ENCODE measurements around the gene CREG2. TPM values are rescaled to one million over a fixed set of nuclear protein-coding genes. Genes with fewer than 3 reads are reported as not detected.
A peak's percentile ranks its signal among the peaks of the same experiment; 100 is the strongest.

CREG2 gene
- total RNA-seq, 1 experiment from 2014 or later: 1.3 TPM

GRCh38 chr2:101306410-101306809 is 80.9 kb downstream of the CREG2 start:
- intact Hi-C loops (cut with micrococcal nuclease; ENCODE audit: unreplicated experiment): loop anchor here (1.0 kb wide), 1 partner anchor 24 kb away; no protein-coding TSS in a partner anchor
- H3K9me3 Mint-ChIP-seq (ENCODE audit: low read depth, unreplicated experiment): no peaks in the 10 kb centered on the region

GRCh38 chr2:101305492-101306078 is 81.7 kb downstream of the CREG2 start:
- no peak for TF ChIP-seq CTCF (IDR thresholded peaks at IDR 0.05; ENCODE audit: unreplicated experiment)
- intact Hi-C loops (cut with micrococcal nuclease; ENCODE audit: unreplicated experiment): loop anchor here (1.0 kb wide), 1 partner anchor 25 kb away; no protein-coding TSS in a partner anchor
- DNase-seq: no peak
- Mint-ChIP-seq H3K9me3 (ENCODE audit: low read depth, unreplicated experiment) (no peaks in the 10 kb centered on the region), H3K27me3 (ENCODE audit: unreplicated experiment) (no peaks in the 10 kb centered on the region), H3K4me3 (ENCODE audit: low read depth, unreplicated experiment) (peak overlapping the region; percentile 73), H3K36me3 (ENCODE audit: insufficient read depth, unreplicated experiment) (peaks cover 38% of the 10 kb centered on the region), H3K4me1 (ENCODE audit: low read depth, unreplicated experiment) (peaks cover 35% of the 10 kb centered on the region), H3K27ac (ENCODE audit: unreplicated experiment) (peak overlapping the region; percentile 76)
- CTCF ChIA-PET: interaction anchor here (0.7 to 1.0 kb wide), 3 partner anchors 21 to 182 kb away, joined by 3 to 4 read pairs (median 3); no protein-coding TSS in a partner anchor
- BruUV-seq (replicated peaks): no TSS peak

More at GRCh38 chr2:101306410-101306809, 80.9 kb downstream of the CREG2 start:
- DNase-seq: no peak
- Mint-ChIP-seq H3K4me3 (ENCODE audit: low read depth, unreplicated experiment) (peak overlapping the region; percentile 73), H3K27me3 (ENCODE audit: unreplicated experiment) (no peaks in the 10 kb centered on the region), H3K36me3 (ENCODE audit: insufficient read depth, unreplicated experiment) (peaks cover 38% of the 10 kb centered on the region), H3K27ac (ENCODE audit: unreplicated experiment) (peak overlapping the region; percentile 37), H3K4me1 (ENCODE audit: low read depth, unreplicated experiment) (peaks cover 43% of the 10 kb centered on the region)
- CTCF ChIA-PET: interaction anchor here (1.0 kb wide), 1 partner anchor 22 kb away, joined by 4 read pairs; no protein-coding TSS in a partner anchor
- BruUV-seq (replicated peaks): no TSS peak
- TF ChIP-seq CTCF (IDR thresholded peaks at IDR 0.05; ENCODE audit: unreplicated experiment): no peak

- Mint-ChIP-seq H3K9me3 (ENCODE audit: low read depth, unreplicated experiment) (no peaks in the 10 kb centered on the region), H3K36me3 (ENCODE audit: insufficient read depth, unreplicated experiment) (peaks cover 38% of the 10 kb centered on the region), H3K4me3 (ENCODE audit: low read depth, unreplicated experiment) (peak overlapping the region; percentile 73), H3K27me3 (ENCODE audit: unreplicated experiment) (no peaks in the 10 kb centered on the region), H3K27ac (ENCODE audit: unreplicated experiment) (peak overlapping the region; percentile 76), H3K4me1 (ENCODE audit: low read depth, unreplicated experiment) (peaks cover 40% of the 10 kb centered on the region)
- no peak for DNase-seq
- TF ChIP-seq CTCF (IDR thresholded peaks at IDR 0.05; ENCODE audit: unreplicated experiment): no peak
- BruUV-seq (replicated peaks): no TSS peak
- CTCF ChIA-PET: interaction anchor here (1.0 kb wide), 1 partner anchor 23 kb away, joined by 4 read pairs; no protein-coding TSS in a partner anchor
- intact Hi-C loops (cut with micrococcal nuclease; ENCODE audit: unreplicated experiment): no loop called here
These were observed 82.3 kb downstream of the CREG2 start for GRCh38 chr2:101305035-101305434.

- no peak for TF ChIP-seq CTCF (IDR thresholded peaks at IDR 0.05; ENCODE audit: unreplicated experiment)
- Mint-ChIP-seq H3K27ac (ENCODE audit: unreplicated experiment) (no peak overlapping the region), H3K27me3 (ENCODE audit: unreplicated experiment) (no peaks in the 10 kb centered on the region), H3K4me3 (ENCODE audit: low read depth, unreplicated experiment) (no peak overlapping the region), H3K36me3 (ENCODE audit: insufficient read depth, unreplicated experiment) (peaks cover 32% of the 10 kb centered on the region), H3K4me1 (ENCODE audit: low read depth, unreplicated experiment) (peaks cover 46% of the 10 kb centered on the region), H3K9me3 (ENCODE audit: low read depth, unreplicated experiment) (no peaks in the 10 kb centered on the region)
- no peak for DNase-seq
- CTCF ChIA-PET: no interaction called here
- no TSS peak for BruUV-seq (replicated peaks)
- intact Hi-C loops (cut with micrococcal nuclease; ENCODE audit: unreplicated experiment): no loop called here
These were observed 83.6 kb downstream of the CREG2 start for GRCh38 chr2:101303688-101304087.

Measured in Calu3 (cell line).